Measurements from ENCODE around the gene TBX1.

Gene TBX1
- 0.09 to 0.36 reads per million in 2 donors for total RNA-seq

DNA sequence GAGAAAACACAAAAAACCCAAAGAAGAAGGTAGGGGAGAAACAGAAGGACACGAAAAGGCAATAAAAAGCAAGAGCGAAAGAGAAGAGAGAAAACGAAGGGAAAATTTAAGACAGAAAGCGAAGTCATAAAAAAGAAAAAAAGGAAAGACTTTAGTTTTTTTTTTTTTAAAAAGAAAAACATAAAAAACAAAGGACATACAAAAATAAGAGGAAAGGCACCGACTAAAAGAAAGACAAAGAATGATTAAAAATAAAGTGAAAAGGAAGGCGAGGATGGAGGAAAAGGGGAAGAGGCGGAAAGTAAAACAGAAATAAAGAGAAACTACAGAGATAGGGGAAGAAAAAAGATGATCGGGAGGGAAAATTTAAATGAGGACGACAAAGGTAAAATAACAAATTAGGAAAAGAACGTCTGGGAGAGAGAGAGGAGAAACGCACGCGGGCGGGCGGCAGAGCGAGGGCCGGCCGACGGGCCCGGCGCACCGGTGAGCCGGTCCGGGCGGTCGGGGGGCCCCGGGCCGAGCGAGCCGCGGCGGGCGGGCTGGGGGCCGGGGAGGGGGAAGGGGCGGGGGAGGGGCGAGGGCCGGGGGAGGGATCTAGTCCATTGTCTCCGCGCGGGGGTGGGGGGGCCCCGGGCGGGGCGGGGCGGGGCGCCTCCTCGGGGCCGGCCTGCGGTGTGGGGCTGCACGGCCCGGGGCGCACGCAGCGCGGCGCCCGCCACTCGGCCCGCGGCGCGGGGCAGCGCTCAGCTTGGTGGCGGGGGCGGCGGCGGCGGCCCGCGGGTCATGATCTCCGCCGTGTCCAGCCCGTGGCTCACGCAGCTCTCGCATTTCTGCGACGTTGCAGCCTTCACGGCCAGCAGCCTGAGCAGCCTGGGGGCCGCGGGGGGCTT, at the start of gene TBX1:
Gene TBX1, plus strand, starts transcription at position 721 of the 893 bp plus-strand sequence. Its CDS starts 66 bp downstream, at position 787.
- no peak for DNase-seq

DNA sequence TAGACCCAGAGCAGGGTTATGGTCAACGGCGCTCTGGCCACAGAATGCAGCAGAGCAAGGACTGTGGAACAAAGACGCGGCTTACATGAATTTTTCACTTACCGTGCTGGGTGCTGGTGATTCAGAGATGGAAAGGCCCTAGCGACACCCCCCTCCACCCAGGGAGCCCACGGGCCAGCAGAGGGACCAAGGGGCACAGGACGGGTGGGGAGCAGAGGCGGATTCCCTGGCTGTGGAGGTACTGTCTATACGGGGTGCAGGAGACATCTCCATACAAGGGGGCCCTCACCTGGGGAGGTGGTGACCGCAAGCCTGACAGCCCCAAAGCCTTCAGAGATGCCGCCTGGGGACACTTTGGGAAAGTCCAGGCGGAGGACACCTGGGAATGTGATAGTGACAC, 47.3 kb upstream of the TBX1 start:
- DNase-seq: no peak

DNA sequence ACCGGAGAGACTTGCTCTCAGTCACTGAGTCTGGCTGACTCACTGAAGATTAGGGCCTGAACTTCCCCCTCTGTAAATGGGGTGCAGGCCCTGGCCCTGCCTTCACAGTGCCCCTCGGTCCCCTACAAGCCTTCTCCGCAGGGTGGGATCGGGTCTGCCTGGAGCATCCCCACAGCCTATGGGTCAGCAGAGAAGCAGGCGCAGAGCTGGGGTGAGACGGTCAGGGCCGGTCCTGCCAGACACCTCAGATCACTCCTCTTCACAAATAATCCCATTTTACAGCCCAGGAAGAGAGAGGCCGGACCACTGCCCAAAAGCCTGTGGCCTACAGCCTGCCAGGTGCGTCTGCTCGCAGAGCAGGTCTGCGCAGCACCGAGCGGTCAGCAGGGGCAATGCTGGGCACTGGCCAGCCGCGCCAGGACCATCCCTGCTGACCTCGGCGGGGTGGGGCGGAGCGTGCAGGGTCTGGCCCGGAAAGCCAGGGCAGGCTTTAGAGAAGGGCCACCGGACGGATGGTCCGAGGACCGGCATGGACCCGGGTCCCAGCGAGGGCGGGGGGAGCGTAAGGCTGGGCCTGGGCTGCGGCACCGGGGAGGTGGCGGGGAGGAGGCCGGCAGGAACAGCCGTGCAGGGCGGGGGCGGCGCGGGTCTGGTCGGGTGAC, 46.8 kb upstream of the TBX1 start:
- DNase-seq: no peak

DNA sequence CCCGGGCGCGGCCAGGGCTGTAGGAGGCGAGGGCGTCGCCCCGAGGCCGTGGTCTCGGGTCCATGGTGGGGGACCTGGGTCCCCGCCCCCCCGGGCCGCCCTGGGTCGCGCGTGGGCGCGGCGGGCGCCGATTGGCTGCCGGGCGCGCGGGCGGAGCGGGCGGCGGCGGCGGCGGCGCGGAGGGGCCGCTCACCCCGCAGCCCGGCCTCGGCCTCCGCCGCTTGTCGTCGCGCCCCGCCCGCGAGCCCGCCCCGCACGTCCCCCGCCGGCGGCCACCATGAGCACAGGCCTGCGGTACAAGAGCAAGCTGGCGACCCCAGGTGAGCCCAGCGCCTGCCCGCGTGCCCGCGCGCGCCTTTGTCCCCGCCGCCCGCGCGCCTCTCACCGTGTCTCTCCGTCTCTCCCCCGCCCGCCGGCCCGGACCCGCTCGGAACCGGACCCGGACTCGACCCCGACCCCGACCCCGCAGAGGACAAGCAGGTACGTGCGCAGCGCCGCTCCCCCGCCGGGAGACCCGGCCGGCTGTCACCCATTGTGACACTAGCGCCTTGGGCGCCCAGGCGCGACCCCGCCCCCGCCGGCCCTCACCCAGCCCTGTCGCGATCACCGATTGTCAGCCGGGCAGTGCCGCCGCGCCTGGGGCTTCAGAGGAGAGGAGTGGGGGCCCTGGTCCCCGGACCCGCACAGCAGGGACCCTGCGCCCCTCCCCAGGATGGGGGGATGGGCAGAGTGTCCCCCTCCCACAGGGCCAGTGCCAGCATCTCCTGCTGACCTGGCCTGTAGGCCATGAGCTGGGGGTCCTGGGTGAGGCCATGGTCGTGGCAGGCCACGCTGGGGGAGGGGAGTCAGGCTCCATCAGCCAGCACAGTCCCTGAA, 46.0 kb upstream of the TBX1 start, which contains the start of gene SEPTIN5:
Gene SEPTIN5, plus strand, starts transcription at position 192 of the 876 bp plus-strand sequence. Its CDS starts 86 bp downstream, at position 278.
- no peak for DNase-seq

DNA sequence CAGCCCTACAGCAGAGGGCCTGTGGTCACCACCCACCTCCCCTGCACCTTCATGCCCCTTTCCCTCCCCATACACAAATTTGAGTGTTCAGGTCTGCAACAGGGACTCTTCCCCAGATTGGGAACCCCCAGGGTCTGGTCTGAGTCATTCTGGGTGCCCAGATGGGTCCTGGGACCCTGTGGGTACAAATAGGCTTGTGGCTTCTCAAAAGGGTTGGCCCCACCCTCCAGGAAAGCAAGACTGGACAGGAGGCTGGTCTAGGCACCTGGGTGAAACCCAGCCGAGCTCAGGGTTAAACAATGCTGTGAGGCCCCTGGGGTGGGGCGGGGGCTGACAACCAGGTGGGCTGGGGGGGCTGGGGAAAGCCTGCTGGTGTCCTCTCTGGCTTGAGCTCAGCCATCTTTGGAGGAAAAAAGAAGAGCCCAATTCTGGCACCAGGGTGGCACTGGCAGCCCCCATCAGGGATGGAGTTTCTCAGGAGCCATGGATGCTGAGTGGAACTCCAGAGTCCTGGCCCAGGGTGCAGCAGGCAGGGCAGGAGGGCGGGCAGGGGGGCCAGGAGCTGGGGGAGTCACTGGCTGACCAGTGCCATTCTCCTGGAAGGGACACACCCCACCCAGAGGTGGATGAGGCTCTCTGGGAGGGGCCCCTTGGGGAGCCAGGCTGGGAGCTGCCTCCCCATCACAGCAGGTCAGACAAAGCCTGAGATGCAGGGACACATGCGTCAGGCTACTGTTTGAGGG, 45.2 kb upstream of the TBX1 start:
- no peak for DNase-seq

DNA sequence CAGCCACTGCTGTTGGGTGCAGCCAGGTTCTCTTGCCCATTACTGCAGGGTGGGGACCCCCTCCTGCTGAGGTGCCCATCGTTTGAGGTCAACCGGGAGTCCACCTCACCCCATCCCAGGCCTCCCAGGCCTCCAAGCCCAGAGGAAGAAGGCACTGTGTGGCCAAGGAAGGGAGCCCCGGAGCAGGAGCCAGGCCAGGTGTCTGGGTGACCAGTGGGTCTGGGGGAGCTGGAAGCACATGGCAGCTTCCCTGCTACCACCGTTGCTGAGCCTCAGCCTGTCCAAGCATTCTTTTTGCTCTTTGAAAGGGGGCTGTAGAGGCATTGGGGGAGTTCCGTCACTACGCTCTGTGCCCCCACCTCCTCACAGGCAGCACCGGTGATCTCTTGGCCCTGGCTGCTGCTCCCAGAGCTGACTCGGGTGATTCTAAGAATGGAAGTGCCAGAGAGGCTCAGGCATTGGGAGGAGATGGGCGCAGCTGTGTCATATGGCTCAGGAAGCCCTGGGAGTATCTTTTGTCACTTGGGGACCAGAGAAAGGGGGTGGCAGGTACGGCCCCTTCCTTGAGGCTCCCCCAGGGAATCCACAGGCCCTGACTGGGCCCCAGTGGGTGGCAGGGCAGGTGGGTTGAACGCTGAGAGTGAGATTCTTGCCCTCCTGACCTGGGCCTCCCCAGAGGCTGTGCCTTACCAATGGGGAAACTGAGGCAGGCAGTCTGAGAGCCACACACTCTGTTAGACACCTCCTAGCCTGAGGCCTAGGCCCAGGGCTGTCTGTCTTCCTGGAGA, 44.3 kb upstream of the TBX1 start:
- no peak for DNase-seq

DNA sequence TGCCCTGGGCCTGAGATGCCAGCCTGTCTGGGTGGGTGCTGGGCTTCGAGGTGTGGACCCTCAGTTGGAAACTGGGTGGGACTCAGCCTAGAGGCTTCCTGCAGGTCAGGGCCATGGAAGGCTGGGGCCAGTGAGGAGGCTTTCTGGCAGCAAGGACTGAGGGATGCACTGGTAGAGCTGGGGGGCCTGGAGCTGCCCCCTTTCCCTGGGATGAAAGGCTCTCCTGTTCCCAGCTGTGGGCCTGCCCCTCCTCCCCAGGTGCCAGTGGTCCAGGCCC, 43.8 kb upstream of the TBX1 start:
- DNase-seq: no peak

DNA sequence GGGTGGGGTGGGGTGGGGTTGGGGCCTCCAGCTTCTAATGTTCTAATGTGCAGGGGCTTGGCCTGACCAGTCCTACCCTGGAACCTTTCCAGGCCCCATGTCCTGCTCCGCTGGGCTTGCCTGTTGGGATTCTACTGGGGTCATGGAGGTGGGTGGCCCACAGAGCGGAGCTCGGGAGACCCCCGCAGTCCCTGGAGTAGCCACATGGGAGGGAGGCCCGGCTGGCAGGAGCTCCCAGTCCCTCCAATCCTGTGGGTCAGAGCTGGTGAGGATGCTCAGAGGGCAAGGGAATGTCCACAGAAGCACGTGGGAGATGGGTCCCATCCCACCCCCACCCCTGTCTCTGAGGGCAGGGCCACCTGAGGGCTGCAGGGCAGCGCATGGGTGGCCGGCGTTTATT, 43.4 kb upstream of the TBX1 start:
- DNase-seq: no peak

DNA sequence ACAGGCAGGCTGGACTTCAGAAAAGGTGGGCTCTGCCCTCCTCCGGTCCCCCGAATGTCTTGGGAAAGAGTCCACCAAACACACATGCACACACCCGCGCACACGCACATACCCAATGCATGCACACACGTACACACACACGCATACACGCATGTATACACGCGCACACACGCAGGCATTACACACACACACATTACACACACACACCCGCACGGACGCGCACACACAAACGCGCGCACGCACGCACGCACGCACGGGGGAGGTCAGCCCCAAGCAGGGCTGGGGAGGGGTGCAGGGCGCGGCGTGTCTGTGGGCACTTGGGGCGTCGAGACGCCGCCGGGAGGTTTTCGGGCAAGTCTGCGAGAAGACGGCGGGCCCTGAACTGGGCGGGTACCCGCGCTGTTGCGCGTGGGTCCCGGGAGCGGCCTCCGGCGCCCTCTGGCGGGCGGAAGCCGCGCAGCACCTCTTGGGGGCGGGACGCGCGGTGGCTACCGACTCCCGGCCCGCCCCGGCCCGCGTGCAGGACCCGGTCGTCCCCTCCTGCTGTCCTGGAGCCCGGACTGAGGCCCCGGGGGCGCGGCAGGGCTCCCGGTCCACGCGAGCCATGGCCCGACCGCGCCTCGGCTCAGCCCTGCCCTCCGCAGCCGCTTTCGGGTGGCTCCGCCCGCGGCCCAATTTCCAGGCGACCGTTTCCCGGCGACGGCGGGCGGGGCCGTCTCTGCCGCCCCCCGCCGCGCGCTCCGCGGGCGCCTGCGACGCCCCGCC, 42.7 kb upstream of the TBX1 start:
- DNase-seq: peak; percentile 55

DNA sequence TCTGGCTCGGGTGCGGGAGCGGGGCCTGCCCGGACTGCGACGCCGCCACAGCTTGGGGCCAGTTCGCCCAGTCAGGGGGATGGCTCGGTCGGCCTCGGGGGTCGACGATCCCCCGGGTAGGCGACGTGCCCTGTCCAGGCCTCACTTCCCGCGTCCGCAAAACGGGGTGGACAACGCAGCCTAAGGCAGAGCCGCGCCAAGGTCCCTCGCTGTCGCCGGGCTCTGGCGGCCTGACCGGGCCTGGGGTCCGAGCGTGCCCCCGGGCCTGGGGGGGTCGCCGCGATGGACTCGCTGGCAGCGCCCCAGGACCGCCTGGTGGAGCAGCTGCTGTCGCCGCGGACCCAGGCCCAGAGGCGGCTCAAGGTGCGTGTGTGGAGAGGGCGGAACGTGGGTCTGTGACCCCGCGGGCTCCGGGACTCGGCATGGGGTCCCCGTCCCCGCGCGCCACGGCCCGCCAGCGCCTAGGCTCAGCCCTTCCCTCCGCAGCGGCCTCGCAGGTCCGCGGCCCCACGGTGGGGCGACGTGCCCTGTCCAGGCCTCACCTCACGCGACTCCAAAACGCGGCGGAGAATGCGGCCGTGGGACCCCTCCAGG, 42.0 kb upstream of the TBX1 start:
- DNase-seq: no peak

DNA sequence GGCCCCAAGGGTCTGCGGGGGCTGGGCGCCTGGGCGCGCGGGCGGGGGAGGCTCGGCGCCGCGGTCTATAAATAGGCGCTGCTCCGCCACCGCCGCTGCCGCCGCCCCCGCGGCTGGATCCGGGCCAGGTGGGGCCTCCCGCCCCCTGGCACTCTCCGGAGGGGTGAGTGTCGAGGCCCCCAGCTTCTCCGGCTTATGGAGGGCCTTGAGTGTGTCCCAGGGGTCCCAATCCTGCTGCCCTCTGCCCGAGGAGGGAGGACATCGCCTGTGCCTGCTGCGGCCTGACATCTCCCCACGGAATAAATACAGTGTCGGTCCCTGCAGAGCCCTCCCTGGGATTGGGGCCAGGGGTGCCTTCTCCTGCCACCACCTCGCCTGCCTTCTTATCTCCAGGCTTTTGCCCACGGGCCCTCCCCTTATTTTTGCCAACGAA, 41.5 kb upstream of the TBX1 start:
- DNase-seq: no peak

DNA sequence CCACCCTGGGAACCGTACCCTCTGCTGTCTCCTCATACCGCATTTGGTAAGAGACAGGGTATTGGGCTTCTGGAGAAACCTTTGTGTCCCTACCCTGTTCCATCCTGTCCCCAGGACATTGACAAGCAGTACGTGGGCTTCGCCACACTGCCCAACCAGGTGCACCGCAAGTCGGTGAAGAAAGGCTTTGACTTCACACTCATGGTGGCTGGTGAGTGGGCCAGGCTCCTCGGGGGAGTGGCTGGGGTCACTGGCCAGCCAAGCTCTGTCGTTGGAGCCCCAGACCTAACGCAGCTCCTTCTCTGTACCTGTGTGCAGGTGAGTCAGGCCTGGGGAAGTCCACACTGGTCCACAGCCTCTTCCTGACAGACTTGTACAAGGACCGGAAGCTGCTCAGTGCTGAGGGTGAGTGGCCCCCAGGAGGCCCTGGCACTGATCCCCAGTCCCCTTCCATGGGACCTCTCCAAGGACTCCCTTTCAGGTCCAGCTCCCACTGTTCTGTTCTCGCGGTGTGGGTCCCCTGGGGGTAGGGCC, 41.0 kb upstream of the TBX1 start:
- no peak for DNase-seq

DNA sequence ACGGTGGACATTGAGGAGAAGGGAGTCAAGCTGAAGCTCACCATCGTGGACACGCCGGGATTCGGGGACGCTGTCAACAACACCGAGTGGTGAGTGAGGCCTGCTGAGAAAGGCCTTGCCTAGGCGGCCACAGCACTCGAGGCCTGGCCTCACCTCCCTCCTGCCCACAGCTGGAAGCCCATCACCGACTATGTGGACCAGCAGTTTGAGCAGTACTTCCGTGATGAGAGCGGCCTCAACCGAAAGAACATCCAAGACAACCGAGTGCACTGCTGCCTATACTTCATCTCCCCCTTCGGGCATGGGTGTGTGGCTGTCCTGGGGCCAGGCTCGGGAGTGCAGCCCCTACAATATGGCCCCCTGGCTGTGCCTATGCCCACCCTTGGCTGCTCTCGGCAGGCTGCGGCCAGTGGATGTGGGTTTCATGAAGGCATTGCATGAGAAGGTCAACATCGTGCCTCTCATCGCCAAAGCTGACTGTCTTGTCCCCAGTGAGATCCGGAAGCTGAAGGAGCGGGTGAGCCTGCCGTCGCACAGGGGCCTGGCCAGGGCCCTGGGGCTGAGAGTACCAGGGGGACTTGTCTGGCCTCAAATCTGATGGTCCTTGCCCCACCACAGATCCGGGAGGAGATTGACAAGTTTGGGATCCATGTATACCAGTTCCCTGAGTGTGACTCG, 40.3 kb upstream of the TBX1 start:
- DNase-seq: no peak

DNA sequence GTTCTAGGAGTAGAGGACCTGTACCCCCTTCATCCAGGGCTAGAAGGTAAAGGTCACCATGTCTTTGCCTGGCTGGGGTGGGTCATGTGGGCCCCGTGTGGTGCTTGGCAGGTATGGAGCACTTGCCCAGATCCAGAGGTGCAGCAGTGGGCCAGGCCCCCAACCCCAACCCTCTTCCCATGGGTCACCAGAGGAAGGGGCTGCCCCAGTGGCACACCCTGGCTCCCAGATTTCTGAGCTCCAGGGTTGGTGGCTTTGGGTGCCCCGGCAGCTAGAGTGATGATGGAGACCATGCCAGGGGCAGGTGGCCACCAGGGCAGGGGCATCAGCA, 39.6 kb upstream of the TBX1 start:
- DNase-seq: no peak

DNA sequence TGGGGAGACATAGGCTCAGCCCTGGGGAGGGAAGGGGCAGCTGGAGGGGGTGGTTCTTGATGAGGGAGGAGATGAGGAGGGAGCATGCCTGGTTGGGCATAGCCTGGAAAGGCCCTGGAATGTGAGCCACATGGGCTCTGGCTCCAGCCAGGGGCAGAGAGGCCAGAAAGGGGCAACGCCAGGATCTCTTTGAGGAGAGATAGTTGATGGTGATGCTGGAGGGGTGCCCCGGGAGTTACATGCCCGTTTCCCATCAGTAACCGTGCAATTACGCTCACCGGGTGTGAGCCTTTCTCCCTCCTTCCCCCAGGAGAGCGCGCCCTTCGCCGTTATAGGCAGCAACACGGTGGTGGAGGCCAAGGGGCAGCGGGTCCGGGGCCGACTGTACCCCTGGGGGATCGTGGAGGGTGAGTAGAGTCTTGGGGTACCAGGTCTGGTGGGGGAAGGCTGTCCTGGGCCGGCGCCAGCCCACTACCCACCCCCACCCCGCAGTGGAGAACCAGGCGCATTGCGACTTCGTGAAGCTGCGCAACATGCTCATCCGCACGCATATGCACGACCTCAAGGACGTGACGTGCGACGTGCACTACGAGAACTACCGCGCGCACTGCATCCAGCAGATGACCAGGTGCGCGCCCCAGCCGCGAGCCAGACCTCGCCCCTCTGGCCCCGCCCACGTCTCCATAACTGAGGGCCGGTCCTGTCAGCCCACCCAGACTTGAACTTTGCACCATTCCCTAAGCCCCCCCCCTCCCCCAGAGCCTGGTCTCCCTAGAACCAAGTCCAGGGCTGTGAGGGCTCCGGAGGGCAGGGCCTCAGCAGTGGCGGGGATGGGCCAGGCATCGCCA, 39.0 kb upstream of the TBX1 start:
- DNase-seq: no peak

DNA sequence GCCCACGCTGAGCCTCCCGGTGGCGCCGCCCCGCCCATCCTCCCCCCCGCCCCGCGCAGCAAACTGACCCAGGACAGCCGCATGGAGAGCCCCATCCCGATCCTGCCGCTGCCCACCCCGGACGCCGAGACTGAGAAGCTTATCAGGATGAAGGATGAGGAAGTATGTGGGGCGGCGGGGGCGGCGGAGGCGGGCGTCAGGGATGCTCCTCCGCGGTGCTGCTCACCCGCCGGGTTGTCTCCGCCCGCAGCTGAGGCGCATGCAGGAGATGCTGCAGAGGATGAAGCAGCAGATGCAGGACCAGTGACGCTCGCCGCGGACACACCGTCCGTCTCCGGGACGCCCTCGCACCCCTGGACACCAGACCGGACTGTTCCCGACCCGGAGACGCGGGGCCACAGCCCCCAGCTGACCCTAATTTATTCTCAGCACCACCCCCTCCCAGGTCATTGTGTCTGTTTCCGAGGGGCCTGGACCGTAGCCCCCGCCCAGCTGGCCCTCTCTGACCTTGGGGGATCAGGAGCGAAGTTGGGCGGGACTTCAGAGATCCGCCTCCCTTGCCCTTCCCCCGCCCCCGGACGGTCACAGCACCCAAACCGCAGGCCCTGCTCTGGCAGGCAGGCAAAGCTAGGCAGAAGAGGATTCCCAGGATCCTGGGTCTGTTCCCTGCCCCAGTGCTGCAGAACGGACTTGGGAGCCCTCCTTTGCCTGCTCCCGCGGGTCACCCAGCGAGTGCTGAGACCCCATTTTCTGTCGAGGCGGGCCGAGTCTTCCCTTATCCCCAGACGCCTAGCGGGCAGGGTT, 38.2 kb upstream of the TBX1 start:
- DNase-seq: no peak

DNA sequence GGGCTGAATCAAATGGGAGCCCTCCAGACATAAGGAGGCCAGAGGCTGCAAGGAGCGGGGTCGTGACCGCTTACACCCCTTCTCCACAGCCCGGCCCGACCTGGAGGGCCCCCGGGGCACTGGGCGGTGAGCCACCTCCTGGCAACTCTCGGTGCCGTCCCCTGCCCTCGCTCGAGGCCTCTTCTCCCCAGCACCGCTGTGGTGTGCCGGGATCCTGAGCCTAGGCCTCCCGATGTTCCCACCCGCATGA, 37.7 kb upstream of the TBX1 start:
- DNase-seq: no peak
